Progenitor cell of endocrine pancreas (in vitro differentiated cells): ENCODE measurements around the gene CDH8. TPM values are rescaled to one million over a fixed set of nuclear protein-coding genes. Genes with fewer than 3 reads are reported as not detected.

Experiments used
- DNase-seq: peaks from one replicate; pipeline ENCODE4 v3.0.0; 2021; ENCODE audit warnings: low spot score; ENCODE audit not compliant: unreplicated experiment
- H3K27ac Mint-ChIP-seq: 2 replicates; pipeline ENCODE4 v1.8.0; 2021; ENCODE audit warnings: mild to moderate bottlenecking, moderate library complexity, mixed read lengths
- H3K27me3 Mint-ChIP-seq: 2 replicates; pipeline ENCODE4 v1.8.0; 2021; ENCODE audit warnings: mixed read lengths
- H3K36me3 Mint-ChIP-seq: 2 replicates; pipeline ENCODE4 v1.8.0; 2022; ENCODE audit warnings: mixed read lengths; ENCODE audit not compliant: insufficient read depth
- H3K4me1 Mint-ChIP-seq: 2 replicates; pipeline ENCODE4 v1.8.0; 2021; ENCODE audit warnings: low read depth, mixed read lengths
- H3K4me3 Mint-ChIP-seq: 2 replicates; pipeline ENCODE4 v1.8.0; 2021; ENCODE audit warnings: low read depth, mild to moderate bottlenecking, moderate library complexity, mixed read lengths
- H3K9me3 Mint-ChIP-seq: 2 replicates; pipeline ENCODE4 v1.8.0; 2021; ENCODE audit warnings: low read depth, mixed read lengths
- total RNA-seq: library from RNA; stranded (reverse); gene quantifications from 2 replicates; pipeline ENCODE4 v1.2.1, GENCODE V29; 2021
- TF ChIP-seq, protein P1 (sequence below): fragments of 200-600 bp; sonication (generic); IDR thresholded peaks from one replicate; pipeline ENCODE4 v1.5.0; 2021; ENCODE audit warnings: antibody characterized with exemption, mild to moderate bottlenecking; ENCODE audit not compliant: unreplicated experiment

CDH8 gene
- total RNA-seq, 1 donor from 2014 or later: 3.1 TPM

DNA sequence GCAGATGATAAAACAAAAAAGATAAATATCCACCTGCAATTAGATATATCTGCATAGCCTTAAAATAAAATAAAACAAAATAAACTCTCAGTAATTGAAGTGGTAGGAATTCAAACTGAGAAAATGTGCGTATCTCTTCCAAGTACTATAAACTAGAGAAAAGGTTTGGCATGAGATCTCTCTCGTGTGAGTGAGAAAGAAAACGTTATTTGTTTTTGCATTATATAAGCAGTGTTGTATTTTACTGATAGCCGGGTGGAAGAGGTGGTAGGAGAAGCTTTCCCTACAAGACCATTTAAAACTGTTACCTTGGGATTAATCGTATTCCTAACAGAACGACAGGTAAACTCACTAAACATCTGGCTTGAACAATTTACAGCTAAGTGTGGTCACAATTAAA is 15.6 kb downstream of the CDH8 start:
- H3K36me3 Mint-ChIP-seq: no peaks in the 10 kb centered on the region
- TF ChIP-seq, protein P1, sequence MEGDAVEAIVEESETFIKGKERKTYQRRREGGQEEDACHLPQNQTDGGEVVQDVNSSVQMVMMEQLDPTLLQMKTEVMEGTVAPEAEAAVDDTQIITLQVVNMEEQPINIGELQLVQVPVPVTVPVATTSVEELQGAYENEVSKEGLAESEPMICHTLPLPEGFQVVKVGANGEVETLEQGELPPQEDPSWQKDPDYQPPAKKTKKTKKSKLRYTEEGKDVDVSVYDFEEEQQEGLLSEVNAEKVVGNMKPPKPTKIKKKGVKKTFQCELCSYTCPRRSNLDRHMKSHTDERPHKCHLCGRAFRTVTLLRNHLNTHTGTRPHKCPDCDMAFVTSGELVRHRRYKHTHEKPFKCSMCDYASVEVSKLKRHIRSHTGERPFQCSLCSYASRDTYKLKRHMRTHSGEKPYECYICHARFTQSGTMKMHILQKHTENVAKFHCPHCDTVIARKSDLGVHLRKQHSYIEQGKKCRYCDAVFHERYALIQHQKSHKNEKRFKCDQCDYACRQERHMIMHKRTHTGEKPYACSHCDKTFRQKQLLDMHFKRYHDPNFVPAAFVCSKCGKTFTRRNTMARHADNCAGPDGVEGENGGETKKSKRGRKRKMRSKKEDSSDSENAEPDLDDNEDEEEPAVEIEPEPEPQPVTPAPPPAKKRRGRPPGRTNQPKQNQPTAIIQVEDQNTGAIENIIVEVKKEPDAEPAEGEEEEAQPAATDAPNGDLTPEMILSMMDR: no peak
- H3K4me1 Mint-ChIP-seq: no peaks in the 10 kb centered on the region

DNA sequence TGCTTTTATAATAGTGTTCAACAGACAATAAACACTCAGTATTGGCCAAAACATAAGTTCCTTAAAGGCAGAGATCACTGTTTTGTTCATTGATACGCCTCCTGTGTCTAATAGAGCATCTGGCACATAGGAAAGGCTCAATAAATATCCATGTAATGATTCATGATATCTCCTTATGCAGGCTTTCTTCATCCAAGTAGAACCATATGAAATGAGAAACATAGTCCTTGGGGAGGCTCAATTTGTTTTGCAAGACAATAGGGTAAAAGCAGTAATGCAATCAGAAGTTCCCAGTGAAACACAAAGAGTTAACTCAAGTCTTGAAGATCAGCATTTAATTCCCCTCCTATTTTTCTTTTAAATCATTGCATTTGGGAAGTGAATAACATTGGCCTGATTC is 16.4 kb downstream of the CDH8 start:
- TF ChIP-seq, protein P1: no peak
- no peaks in the 10 kb centered on the region for H3K36me3 Mint-ChIP-seq
- no peaks in the 10 kb centered on the region for H3K9me3 Mint-ChIP-seq
- H3K27me3 Mint-ChIP-seq: peaks cover 3% of the 10 kb centered on the region
- no peaks in the 10 kb centered on the region for H3K4me1 Mint-ChIP-seq
- no peak overlapping the region for H3K27ac Mint-ChIP-seq
- H3K4me3 Mint-ChIP-seq: no peak overlapping the region
- DNase-seq: no peak

More for the DNA sequence above, 15.6 kb downstream of the CDH8 start:
- DNase-seq: no peak
- no peak overlapping the region for H3K4me3 Mint-ChIP-seq
- H3K9me3 Mint-ChIP-seq: no peaks in the 10 kb centered on the region
- H3K27me3 Mint-ChIP-seq: peaks cover 3% of the 10 kb centered on the region
- no peak overlapping the region for H3K27ac Mint-ChIP-seq

DNA sequence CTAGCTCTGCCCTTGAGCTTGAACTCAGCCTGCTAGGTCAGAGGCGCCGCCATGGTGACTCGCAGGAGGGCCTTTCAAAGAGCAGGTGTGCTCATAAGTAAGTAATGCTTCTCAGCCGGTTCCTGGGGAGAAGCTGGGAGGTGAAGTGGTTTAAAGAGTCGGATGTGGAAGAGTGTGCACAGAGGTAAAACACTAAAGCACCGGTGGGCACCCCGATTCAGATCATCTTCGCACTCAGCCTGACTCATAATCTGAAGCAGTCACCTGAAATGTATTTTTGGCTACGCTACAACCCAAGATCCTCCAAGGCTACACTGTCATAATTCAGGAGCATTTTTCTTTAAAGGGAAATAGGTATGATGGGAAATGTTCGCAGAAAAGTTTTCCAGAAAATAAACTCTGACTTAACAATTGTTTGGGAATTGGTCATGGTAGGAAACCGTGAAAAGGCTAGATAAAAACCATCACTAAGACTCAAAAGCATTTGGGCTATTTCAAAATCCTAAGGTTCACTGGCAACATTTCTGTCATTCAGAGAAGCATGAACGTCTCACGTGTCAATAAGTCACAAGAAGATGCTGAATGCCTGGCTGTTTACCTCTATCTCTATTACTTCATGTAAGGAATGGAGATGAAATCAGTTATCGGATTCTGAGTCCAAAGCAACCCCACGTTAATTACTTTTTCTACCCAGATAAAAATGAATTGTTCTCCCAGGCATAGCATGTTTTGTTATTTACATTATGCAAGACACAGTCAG is 17.8 kb downstream of the CDH8 start:
- Mint-ChIP-seq H3K4me1 (no peaks in the 10 kb centered on the region), H3K4me3 (no peak overlapping the region), H3K27me3 (peaks cover 3% of the 10 kb centered on the region), H3K9me3 (no peaks in the 10 kb centered on the region), H3K36me3 (no peaks in the 10 kb centered on the region), H3K27ac (no peak overlapping the region)
- DNase-seq: no peak
- TF ChIP-seq, protein P1: no peak

DNA sequence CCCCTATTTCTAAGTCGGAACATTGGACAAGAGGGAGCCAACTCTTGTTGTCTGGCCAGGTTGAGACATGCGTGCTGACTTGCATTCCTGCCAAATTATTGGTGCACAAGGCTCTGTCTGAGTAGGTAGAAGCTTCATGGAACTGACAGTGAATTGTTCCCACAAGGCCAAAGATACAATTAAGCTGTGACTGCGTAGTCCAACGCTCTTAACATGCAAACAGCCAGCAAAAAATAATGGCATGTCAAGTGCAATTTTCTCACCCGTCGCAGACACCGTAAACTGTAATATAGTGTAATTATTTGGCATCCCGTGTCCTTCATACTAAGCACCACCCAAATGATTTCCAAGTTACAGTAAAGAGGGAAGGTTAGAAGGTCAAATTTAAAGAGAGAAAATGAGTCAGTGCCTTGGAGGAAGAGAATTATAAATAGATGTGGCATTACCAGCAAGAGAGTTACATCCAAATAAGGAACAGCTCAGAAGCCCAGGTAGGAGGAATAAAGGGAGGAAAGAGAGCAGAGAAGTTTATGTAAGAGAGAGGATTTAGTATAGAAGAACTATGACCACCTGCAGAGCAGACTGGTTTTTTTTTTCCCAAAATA is 21.8 kb downstream of the CDH8 start:
- Mint-ChIP-seq H3K27me3 (no peaks in the 10 kb centered on the region), H3K9me3 (no peaks in the 10 kb centered on the region), H3K36me3 (no peaks in the 10 kb centered on the region), H3K27ac (no peak overlapping the region), H3K4me1 (no peaks in the 10 kb centered on the region), H3K4me3 (no peak overlapping the region)
- TF ChIP-seq, protein P1: no peak
- no peak for DNase-seq

DNA sequence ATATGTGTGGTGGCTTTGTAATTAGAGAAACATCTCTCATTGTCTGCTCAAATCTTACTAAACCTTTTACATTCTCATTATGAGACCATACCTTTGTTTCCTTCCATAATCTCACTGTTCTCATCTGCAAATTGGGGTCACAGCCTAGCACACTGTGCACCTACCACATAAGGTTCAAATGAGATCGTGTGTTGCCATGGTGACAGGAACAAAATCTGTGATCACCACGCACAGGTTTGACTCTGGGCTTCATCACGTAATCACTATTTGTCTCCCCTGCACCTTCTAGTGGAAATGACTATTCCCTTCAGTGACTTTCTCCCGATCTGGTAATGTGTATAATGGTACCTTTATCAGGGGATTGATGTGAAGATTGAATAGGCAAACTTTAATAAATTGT is 26.1 kb downstream of the CDH8 start:
- Mint-ChIP-seq H3K9me3 (no peaks in the 10 kb centered on the region), H3K36me3 (no peaks in the 10 kb centered on the region)
- TF ChIP-seq, protein P1: no peak

More for the DNA sequence above, 26.1 kb downstream of the CDH8 start:
- no peak for DNase-seq
- Mint-ChIP-seq H3K27ac (no peak overlapping the region), H3K27me3 (peaks cover 3% of the 10 kb centered on the region), H3K4me1 (no peaks in the 10 kb centered on the region), H3K4me3 (no peak overlapping the region)
